Measurements from ENCODE around the gene RABGAP1L.
"Not testable (repeated sequence)": the region's sequence is repeated elsewhere in the genome, so short reads cannot be mapped to it uniquely, and the experiment has no call there.

Gene RABGAP1L

DNA sequence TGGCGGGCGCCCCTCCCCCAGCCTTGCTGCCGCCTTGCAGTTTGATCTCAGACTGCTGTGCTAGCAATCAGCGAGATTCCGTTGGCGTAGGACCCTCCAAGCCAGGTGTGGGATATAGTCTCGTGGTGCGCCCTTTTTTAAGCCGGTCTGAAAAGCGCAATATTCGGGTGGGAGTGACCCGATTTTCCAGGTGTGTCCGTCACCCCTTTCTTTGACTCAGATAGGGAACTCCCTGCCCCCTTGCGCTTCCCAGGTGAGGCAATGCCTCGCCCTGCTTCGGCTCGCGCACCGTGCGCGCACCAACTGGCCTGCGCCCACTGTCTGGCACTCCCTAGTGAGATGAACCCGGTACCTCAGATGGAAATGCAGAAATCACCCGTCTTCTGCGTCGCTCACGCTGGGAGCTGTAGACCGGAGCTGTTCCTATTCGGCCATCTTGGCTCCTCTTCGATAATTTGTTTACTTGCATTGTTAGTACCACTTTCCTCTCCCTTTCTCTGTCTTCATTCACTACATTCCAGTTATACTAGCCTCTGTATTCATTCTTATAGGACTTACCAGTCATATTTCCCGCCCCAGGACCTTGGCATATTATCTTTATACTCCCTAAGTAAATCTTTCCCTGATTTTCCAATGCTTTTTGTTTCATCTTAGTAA, 79.7 kb downstream of the RABGAP1L start:
- DNase-seq (ENCODE audit: low read depth in 2 of 2) = not testable (repeated sequence)

DNA sequence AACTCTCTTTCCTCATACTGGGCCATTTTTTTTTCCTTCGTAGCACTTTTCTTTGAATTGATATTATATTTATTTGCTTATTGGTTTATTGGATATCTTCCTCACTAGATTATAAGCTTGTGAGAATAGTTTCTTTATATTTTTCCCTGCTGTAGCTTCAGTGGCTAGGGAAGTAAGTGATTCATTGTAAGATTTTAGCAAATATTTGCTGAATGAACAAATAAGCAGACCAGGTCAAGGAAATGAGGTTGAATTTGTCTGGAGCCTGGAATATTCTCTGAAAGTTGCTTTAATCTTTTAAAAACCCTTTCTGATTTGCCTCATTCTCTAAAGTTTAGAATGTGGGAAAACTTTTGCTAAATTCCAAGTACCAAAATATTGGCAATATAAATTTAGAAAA, 80.2 kb downstream of the RABGAP1L start:
- no peak for DNase-seq (ENCODE audit: low read depth in 2 of 2)

DNA sequence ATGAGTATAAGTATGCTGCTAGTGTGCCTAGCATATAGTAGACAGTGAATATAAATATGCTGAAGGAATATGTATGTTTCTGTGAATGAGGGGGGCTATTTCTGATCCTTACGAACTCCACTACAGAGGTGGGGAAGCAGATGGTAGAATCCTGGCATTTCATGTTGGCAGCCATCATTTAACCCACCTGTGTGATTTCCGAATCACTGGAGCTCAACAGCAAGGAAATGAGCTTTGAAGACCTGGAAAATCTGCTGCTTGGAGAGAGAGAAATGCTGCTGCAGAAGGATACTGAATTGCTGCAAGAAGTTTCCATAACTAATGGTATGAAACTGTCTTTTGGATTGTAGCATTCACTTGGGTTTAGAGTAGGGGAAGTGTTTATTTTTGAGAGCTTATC, 83.5 kb downstream of the RABGAP1L start:
- DNase-seq (ENCODE audit: low read depth in 2 of 2) = no peak

DNA sequence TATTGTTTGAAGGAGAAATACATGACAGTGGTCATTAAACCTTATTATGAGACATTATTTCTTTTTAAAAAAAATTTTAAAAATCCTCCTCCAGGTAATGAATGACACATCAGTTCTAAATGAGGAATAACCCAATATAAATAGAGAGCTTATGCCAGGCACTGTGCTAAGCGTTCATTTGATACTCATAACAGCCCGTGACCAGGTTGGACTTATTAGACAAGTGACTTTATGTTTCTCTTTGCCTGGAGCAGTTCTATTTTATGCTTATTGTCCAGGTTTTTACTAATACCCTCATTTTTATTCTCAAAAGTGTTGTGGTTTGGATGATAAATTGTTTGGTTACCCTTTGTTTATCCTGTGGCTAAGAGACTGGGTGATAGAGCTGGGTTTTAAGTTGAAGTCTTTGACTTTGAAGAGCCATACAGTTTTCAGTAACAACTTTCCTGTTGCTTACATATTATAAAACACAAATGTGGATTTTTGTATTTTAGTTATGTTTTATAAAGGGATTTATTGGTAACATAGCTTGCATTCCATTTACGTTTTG, 84.2 kb downstream of the RABGAP1L start:
- DNase-seq (ENCODE audit: low read depth in 2 of 2) = no peak

DNA sequence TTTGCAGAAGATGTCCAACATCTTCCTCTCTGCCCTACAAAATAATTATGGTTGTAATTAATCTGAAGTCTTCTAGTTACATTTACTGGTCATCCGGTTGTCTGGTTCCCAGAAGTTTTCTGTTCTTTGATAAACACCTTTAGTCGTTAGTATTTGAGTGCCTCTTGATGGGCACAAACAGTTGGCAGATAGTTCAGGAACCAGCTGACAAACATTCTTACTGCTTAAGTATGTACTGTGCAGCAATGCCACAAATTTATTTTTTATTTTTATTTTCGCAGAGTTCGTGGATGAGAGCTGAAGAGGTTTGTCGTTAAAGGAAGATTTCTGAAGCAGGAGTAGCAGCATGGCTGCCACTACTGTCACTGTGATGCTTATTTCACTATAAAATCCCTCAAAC, 84.7 kb downstream of the RABGAP1L start:
- DNase-seq (ENCODE audit: low read depth in 2 of 2) = no peak

DNA sequence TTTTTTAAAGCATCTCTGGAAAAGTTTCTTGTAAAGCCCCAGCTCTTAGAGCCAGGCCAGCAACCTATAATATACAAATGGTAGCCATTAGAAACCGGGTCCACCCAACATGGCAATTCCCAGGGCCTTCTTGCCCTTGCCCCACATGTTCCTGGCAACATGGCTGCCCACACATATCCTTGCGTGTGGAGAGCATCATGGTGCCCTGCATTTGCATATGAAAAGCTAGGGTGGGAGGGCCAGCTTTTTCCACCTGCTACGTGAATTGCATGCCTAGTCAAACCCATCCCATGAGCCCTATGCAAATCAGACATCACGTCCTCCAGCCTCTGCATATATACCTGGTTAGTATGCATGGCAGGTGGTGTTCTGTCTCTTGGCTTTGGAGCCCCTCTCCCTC, 88.2 kb downstream of the RABGAP1L start:
- no peak for DNase-seq (ENCODE audit: low read depth in 2 of 2)

DNA sequence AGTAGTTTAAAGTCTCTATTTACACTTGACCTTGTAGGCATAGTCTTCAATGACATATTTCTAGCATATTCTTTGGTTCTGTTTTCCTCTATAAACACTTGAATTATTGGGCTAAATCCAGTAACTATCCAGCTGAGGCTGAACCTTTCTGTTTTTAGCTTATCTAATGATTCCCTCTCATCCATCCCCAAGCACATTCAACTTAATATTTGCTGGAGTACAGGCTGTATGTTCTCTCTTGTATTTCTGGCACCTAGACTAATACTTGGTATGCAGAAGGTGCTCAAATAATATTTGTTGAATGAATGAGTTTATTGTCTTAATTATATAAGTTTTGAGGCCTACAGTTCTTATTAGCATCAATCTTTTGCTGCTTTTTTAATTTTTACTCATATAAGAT, 88.7 kb downstream of the RABGAP1L start:
- no peak for DNase-seq (ENCODE audit: low read depth in 2 of 2)

DNA sequence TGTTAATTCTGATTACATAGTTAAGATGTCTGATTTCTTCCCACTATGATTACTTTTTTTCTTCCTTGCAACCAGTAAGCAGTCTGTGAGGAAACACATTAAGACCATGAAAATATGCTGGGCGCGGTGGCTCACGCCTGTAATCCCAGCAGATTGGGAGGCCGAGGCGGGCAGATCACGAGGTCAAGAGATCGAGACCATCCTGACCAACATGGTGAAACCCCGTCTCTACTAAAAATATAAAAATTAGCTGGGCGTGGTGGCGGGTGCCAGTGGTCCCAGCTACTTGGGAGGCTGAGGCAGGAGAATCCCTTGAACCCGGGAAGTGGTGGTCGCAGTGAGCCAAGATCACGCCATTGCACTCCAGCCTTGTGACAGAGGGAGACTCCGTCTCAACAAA, 97.1 kb downstream of the RABGAP1L start:
- DNase-seq (ENCODE audit: low read depth in 2 of 2) = not testable (repeated sequence)

DNA sequence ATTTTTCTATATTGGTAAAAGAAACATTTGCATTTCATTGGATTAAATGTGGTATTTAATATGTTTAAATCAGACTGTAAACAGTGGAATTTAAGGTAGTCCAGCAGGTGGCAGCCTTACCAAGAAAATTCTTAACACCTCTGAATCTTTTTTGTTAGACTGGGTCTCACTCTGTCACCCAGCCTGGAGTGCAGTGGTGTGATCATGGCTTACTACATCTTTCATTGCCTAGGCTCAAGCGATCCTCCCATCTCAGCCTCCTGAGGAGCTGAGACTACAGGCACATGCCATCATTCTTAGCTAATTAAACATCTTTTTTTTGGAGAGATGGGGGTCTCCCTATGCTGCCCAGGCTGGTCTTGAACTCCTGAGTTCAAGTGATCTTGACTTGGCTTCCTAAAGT, 98.8 kb downstream of the RABGAP1L start:
- peak; percentile 5 to 17 for DNase-seq (ENCODE audit: low read depth in 2 of 2)

DNA sequence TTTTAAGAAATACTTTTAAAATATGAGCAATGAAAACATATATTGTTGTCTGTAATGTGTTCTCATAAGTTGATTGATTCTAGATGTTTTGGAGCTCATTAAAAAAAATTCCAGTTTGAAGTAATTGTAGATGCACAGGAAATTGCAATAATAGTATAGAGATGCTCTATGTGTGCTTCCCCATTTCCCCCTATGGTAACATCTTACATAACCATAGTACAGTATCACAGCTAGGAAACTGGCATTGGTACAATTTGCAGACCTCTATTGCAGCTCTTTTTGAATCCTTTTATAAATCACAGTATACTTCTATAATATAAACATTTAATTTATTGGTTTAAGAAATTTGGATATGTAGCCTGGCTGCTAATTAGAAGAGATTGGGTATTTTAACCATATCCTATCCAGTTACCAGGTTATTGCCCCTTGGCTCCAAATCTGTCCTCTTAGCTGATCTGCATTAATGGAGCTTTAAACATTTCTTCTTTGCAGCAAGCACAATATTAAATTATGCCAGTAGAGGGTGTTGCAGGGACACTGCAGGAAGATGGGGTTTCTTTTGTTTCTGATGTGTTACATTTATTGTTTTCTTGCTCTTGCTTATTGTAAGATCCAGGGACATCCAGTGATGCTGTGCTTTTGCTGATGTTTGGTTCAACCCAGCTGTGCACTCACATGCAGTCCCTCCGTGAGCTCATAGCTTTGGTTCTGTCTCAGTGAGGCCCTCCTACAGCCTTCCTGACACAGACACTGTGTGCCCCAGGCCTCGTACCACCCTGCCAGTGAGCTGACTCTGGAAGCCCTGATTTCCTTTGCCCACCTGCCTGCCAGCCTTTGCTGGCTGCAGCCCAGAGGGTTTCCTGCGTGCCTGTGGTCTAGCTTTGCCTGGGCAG, 103.3 kb downstream of the RABGAP1L start:
- DNase-seq (ENCODE audit: low read depth in 2 of 2) = no peak

DNA sequence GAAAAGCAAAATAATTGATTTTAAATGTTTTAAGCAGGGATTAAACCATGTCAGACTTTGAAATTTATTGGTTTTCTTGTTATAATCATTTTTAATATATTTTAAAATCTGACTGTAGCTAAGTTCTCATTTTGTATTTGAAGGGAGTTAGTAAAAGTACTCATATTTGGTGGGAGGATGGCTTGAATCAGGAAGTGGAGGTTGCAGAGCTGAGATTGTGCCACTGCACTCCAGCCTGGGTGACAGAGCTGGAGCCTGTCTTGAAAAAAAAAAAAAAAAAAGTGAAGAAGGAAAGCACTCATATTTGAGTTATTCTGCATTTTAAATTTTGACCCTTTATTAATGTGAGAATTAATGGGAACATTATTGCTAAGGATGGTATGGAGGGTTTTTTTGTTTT, 106.0 kb downstream of the RABGAP1L start:
- DNase-seq (ENCODE audit: low read depth in 2 of 2) = no peak

DNA sequence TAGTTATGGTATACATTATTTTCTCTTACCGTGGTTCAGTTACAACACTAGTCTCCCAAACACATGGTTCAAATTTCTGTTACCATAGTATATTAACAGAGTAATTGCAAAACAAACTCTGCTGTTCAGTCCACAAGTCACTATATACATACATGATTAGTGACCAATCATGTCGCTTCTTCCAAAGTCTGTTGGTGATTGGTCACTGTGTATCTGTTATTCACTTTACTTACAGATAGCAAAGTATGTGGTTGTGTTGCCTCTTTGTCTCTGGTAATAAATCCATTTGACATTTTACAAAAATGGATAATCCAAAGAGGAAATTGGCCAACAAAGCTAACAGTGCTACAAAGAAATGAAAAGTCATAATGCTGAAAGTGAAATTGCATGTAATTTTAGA, 107.2 kb downstream of the RABGAP1L start:
- no peak for DNase-seq (ENCODE audit: low read depth in 2 of 2)

DNA sequence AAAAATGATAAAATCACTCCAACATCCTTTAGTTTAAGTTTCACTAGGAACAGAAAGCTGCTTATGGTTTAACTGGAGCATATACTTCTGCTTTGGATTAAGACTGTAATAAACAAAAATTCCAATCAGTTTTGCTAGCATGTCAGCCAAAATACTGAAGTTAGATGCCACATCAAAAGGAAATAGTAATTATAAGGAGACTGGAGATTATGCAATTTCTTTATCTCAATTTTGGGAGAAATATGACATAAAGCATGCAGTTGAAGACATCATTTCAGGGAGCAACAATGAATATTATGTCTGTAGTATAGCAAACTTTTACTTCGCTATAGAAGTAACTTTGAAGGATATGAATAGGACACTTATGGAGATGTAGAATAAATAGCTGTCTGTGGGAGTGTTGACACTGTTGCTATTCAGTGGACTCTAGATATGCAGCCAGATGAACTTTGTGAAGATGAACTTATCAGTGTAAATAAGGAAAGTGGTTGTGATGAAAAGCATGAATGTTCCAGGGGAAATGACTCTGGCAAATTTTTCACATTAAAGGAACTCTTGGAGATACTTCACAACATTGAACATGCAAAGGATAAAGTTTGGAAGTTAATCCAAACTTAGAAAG, 107.8 kb downstream of the RABGAP1L start:
- DNase-seq (ENCODE audit: low read depth in 2 of 2) = no peak

DNA sequence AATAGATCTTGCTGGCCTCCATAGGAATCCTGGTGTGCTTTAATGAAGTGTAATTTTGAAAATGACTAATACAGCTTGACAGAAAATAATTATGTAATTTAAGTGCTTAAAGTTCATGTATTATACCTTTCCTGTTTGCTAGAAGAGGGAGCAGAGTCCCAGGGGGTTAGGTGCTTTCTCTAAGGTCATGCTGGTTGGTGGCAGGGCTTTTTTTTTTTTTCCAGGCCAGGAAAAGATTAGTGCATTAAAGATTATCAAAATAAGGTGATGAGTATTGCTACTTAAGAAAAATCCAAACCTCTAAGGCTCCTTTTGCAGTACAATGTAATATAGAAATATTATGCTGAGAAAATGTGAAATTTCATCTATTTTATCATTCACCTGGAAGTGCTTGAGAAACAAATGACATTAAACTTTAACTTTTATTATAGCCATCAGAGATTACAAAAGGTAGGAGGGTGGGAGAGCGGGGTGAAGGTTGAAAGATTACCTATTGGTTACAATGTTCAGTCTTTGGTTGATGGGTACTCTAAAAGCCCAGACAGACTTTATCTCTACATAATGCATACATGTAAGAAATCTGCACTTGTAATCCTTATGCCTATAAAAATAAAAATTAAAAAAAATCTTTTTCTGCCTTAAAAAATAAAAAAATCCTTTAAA, 110.8 kb downstream of the RABGAP1L start:
- DNase-seq (ENCODE audit: low read depth in 2 of 2) = no peak

DNA sequence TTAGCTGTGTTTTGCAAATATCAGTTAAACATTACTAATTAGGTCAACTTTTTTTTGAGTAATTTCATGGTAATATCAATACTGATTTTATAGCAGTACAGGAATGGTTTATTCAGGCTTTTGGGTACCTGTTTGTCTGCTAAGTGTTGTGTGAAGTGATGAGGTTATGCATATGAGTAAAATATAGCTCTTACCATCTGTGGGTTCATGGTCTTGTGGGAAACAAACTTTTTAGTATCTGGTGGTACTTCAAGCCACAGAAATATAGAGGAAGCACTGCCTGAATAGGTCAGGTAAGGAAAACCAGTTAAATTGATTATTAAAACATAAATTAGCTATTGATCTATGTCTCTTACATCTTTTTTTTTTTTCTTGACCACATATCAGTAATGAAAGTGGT, 113.9 kb downstream of the RABGAP1L start:
- DNase-seq (ENCODE audit: low read depth in 2 of 2) = no peak

DNA sequence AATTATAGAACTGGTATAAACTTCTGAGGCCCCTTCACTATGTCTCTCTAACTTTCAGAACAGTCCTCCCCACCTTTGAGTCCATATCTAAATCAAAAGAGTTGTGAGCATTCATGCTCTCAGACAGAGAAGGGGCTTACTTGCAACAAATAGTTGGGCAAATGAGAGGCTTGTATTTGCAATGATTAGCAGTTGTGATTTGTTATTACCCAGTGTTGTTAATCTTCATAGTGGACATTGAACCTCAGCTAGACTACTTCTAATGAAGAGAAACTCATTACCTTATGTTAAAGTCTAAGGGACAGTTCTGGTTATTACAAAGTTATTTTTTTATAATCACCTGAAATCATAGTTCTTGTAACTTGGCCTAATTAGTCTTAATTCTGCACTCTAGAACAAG, 114.5 kb downstream of the RABGAP1L start:
- DNase-seq (ENCODE audit: low read depth in 2 of 2) = no peak

DNA sequence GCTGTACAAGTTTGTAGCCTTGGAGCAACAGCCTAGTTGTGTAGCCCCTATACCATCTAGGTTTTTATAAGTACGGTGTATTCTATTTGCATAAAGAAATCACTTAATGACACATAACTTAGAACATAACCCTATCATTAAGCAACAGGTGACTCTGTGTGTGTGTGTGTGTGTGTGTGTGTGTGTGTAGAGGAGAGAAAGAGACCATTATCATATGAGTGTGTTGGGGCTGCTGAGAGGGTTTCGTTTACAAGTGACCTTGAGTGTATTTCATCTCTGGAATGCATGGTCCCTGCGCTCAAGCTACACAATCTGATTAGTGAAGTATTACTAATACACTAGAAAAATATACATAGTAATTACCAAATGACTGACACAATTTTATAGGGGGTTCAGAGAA, 115.1 kb downstream of the RABGAP1L start:
- no peak for DNase-seq (ENCODE audit: low read depth in 2 of 2)

DNA sequence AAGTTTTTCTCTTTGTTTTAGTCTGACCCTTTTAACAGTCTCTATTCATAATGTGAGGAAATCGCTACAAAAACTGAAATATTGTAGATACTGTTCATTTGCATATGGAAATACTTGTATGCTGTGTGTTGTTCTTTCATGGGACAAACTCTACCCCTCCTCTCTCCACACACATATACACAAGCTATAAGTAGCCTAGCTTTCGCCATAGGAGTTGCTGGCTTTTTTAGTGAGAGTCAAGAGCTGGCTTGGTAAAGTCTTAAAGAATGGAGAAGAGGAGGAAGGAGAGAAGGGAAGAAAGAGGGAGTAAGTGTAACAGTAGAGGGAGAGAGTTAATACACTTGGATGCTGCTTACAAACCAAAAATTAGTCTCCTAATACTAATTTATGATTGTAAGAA, 115.6 kb downstream of the RABGAP1L start:
- no peak for DNase-seq (ENCODE audit: low read depth in 2 of 2)

DNA sequence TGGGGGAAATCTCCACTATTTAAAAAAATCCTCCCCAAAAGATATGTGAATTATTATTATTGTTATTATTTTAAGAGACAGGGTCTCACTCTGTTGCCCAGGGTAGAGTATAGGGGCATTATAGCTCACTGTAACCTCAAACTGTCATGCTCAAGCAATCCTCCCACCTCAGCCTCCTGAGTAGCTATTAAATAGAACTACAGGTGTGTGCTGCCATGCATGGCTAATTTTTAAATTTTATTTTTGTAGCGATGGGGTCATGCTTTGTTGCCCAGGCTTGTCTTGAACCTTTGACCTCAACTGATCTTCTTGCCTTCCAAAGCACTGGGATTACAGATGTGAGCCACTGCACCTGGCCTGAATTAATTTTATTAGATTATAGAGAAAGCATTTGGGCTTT, 116.8 kb downstream of the RABGAP1L start:
- no peak for DNase-seq (ENCODE audit: low read depth in 2 of 2)

DNA sequence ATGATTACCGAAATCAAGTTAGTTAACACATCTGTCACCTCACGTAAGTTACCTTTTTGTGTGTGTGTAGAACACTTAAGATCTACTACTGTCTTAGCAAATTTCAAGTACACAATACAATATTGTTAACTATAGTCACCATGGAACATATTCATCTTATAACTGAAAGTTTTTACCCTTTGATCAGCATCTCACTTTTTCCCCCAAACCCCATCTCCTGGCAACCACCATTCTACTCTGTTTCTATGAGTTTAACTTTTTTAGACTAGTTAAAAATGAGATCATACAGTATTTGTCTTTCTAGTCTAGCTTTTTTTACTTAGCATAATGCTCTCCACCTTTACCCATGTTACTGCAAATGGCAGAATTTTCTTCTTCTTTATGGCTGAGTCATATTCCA, 124.7 kb downstream of the RABGAP1L start:
- DNase-seq (ENCODE audit: low read depth in 2 of 2) = no peak

DNA sequence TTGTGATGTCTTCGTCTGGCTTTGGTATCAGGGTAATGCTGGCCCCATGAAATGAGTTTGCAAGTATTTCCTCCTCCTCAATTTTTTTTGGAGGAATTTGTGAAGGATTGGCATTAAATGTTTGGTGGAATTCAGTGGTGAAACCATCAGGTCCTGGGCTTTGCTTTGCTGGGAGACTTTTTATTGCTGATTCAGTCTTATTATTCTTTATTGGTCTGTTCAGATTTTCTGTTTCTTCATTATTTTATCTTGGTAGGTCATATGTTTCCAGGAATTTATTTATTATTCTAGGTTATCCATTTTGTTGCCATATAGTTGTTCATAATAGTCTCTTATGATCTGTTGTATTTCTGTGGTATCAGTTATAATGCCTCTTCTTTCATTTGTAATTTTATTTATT, 126.7 kb downstream of the RABGAP1L start:
- DNase-seq (ENCODE audit: low read depth in 2 of 2) = no peak
